ENCODE measurements around the gene TSPAN2.

DNA sequence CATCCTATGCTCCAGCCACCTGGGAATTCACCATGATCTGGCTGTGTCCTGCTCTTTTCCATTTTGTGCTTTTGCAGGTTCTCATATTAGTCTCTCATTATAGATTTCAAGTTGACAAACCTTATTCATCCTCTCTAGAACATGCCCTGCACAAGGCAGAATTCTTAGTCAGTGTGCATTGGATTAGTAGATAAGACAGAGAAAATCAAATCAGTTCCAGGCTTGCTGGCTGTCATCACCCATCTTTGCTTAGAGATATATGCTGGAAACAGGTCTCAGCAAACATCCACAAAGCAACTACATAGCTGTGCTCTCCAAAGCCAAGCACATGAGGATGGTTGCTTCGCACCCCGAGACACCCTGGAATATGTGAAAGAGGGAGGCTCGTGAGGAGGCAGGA lies 24.8 kb downstream of the TSPAN2 start:
- TF ChIP-seq EZH2phosphoT487 (IDR thresholded peaks at IDR 0.05; ENCODE audit: low read length) = no peak
- TF ChIP-seq, protein P1, sequence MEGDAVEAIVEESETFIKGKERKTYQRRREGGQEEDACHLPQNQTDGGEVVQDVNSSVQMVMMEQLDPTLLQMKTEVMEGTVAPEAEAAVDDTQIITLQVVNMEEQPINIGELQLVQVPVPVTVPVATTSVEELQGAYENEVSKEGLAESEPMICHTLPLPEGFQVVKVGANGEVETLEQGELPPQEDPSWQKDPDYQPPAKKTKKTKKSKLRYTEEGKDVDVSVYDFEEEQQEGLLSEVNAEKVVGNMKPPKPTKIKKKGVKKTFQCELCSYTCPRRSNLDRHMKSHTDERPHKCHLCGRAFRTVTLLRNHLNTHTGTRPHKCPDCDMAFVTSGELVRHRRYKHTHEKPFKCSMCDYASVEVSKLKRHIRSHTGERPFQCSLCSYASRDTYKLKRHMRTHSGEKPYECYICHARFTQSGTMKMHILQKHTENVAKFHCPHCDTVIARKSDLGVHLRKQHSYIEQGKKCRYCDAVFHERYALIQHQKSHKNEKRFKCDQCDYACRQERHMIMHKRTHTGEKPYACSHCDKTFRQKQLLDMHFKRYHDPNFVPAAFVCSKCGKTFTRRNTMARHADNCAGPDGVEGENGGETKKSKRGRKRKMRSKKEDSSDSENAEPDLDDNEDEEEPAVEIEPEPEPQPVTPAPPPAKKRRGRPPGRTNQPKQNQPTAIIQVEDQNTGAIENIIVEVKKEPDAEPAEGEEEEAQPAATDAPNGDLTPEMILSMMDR (IDR thresholded peaks at IDR 0.05; ENCODE audit: low read length) = no peak
